OCI-M2 (cell line): ENCODE measurements around the gene FBXW12.

Source experiments
- DNase-seq: peaks from one replicate; lab custom pipeline; 2025; ENCODE audit not compliant: unreplicated experiment; lab: John Stamatoyannopoulos, UW

FBXW12 gene

DNA sequence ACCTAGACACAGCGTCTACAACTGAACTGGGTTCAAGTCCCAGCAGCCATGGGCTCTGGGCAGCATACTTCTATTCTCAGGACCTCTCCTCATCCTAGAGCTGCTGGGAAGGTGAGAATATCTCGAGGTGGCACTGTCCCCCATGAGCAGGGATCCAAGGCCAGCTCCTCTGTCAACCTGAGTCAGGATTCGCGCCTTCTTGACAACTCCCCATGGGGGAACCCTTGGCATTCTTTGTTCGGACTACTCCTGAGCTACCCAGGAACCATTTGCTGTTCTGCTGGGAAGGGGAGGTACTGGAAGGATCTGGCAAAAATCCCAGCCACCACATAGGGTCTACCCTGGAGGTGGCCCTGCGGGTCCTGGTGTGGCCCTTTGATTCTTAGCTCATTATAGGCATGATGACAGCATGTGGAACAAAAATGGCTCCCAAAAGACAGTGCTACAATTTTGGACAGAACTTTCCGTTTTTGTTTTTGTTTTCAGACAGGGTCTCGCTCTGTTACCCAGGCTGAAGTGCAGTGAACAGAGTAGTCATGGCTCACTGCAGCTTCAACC, 35.6 kb downstream of the FBXW12 start:
- DNase-seq, result no peak

DNA sequence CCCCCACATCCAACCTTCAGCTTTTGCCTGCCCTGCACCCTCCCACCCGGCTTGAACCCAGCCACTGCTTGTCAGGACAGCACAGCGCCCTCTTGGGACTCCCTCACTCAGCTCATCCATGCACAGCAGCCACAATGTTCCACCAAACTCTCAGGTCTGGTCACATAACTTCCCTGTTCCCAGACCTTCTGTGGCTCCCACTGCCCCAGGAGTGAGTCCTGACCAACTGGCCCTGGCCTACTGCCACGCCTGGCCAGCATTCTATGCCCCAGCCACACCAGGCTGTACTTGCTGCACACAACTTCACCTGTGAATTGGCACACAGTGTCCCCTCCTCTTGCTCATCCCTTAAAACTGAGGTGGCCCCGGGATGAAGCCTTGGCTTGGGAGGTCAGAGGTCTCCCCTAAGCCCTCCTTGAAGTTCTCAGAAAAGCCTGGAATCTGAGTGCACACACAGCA, 36.8 kb downstream of the FBXW12 start:
- DNase-seq, result no peak

DNA sequence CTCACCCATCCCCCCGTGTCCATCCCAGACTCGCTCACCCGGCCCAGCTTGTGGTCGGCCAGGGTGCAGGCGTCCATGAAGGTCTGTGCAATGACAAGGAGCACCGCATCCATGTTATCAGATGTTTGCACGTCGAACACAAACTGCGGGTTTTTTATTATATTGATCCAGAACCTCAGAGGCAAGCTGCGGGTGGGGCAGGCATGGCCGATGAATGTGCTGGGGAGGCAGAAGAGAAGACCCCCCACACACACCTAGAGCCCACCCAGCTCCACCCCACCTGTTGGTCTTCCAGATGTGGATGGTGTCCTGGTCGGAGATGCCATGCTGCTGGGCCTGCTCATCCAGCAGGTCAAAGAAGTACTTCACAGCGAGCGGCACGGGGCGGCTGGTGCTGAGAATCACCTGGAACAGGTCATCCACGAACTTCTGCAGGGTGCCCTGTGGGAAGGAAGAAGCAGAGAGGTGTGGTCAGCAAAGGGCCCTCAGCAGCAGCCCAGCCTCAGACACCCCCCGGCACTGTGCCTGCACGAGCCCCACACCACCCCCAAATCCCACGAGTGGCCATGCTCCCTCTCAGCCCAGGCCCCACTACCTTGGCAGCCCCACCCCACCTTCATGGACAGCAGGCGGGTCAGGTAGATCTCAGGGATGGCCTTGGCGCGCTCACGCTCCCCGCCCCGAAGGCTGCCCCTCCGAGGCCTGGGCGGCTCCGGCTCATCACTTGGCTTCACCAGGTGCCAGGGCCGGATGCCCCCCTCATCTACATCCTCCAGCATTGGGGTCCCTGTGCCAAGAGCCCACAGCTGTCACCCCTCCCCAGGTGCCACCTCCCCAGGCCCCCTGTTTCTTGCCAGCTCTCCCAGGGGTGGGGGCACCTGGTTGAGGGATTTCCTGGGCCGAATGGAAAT, 37.5 kb downstream of the FBXW12 start:
- DNase-seq, result no peak

DNA sequence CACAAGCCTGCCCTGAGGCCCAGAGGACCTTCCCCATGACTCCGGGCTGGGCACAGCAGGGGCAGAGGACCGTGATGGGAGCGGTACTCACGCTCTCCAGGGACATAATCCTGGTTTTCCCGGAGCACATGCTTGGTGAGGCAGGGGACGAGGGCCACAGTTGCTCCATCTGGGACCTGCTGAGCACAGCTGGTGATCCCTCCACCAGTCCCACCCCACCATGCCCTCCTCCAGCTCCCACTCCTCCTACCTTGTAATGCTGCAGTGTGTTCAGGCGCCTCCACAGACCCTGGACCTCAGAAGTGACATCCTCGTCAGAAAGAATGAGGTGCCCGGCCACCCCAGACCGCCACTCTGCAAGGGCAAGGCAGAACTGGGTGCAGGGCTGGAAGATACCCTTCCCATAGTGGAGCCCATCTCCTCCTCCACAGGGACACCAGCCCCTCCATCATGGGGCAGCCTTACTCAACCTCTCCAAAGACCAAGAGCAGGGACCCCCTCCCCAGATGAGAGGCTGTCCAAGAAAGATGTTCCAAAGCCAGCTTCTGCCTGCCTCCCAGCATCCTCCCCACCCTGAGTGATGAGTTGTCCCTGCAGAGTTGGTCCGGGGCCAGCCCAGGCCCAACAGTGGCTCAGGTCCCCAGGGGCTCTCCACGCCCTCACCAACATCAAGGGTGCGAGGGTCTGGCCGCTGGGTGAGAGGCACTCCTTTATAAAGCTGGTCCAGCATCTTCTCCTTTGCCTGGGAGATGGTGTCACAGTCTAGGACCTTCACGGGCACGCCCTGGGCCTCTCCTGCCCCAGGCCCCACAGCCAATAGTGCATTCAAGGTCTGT, 38.4 kb downstream of the FBXW12 start:
- no peak for DNase-seq

DNA sequence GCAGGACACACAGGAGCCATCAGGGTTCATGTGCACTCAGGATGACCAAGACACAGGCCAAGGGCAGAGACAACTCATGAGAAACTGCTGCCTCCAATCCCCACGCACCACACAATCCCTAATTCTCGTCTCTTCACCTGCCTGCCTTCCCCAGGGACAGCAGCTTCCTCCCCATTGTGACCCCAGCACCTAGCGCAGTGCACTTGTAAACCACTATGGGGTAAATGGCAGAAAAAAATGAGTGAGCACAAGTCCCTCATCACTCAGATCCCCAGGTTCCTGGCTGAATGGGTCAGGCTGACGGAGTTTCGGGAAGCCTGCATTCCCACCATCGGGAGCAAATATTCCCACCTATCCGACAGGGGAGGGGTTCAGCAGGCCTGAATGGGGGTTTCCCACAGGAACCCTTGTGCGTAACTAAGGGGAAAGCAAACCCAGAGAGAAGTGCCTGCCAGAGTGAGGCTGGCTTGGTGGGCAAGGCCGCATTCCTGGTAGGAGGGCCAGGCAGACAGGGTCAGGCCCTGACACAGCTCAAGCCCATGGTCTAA, 39.1 kb downstream of the FBXW12 start:
- DNase-seq, result no peak

DNA sequence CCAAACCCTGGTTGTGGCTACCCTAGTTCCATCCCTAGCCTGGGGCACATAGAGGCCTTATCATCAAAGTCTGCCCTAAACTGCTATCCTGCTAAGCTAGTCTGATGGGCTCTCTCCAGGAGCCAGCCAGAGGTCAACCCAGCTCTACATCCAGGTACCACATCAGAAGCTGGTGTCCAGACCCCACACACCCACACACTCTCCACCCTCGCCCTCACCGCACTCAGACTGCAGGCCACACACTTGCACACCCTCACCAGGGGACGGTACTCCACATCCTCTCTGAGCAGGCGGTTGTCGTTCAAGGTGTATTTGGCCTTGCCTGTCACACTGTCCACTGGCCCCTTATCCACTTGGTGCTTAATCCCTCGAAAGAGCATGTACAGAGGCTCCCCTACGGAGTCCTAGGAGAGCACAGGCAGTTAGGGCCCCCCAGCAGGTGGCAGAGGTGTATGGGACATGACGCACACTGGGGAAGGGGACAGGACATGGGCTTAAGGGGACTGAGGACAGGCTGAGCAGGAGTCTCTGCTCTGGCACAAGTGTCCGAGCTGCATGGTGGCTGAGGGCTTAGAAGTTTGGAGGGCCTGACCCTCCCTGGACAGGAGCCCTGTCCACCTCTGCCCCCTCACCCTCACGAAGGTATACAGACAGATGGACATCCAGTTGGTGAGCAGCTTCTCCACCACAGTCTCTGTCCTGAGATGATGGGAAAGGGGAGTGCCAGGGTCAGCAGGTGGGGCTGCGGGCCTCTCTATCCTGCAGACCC, 39.8 kb downstream of the FBXW12 start:
- no peak for DNase-seq

DNA sequence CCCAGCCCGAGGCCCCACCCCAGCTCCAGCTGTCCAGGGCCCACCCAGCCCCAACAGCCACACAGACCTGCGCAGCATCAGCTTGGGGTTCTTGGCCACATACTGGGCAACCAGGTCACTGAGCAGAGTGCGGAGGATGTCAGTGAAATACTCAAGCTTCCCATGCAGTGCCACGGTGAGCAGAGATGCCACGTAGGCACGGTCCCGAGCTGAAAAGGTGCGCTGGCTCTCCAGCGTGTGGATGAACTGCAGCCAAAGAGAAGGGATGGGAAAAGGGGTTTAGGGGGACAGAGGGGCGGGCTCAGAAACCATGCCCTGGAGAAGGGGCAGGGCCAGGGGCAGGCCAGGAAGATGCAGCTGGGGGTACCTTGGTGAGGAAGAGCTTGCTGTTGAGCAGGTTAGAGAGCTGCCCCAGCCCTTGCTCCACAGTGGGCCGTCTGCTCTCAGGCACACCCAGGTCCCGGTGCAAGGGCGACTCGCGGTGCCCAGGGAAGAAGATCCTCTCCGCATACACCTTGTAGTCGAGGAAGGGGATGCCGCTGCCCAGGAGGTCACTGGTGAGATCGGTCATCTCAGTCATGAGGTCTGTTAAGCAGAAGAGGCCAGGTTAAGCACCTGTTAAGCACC, 40.5 kb downstream of the FBXW12 start:
- DNase-seq, result no peak

DNA sequence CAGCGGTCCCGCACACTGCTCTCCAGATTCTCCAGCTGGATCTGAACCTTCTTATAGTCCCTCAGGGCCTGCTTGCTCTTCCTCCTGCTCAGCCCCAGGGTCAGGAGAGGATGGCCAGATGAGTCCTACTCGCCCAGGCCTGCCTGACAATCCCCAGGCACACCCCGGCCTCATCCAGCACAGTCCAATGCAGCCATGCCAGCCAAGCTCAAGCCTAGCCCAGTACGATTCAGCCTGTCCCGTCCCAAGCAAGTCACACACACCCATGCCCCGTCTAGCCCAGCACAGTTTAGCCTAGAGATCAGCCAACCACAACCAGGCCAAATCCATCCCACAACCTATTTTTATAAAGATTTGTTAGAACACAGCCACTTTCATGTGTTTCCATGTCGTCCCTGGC, 41.1 kb downstream of the FBXW12 start:
- DNase-seq, result no peak

DNA sequence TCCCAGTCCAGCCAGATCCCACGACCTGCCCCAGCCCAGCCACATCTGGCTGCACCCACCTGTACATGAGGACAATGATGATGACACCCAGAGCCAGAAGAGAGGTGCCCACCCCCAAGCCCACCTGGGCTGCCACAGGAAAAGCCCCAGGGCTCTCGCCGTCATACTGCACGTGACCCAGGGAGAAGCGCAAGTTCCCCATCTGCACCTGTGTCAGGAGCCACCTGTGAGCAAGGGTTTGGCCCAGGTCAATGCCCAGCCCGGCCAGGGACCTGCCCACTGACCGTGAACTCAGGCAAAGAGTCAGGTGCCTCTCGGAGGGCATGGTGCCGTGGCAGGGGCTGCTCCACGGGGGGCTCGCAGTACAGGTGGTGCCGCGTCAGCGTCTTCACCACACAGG, 41.6 kb downstream of the FBXW12 start:
- no peak for DNase-seq

DNA sequence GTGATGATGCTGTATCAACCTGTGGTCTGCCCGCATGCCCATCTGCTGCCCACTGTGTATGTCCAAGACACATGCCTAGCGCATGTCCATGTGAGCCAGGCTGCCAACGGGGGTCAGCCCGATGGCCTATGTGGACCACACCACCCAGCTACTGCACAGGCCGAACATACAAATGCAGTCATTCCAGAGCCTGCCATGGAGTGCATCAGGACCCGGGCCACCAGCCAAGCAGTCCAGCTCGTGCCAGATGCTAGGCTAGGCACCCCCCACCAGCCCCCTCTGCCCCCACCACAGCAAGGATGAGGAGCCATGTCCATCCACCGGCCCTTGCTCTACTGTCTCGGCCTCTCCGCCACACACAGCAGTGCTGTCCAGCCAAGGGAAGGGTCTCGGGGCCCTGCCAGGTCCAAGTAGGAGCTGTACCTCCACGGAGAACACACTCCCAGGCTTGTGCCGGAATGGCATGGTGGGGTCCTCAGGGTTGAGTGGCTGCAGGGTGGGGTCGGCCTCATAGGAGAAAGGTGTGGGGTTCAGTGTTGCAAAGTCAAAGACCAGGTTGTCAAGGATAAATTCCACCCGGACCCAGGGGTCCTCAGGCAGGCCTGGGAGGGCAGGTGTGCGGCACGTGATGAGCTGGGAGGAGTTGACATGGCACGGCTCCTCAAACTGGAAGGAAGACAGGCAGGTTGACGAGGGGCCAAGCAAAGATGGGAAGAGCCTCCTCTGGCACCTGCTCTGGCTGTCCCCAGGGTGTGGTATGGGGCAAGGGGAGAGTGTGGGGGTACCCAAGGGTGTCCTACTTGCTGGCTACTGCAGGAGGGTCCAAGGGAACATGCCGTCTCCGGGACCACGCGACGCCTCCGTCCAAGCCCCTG, 42.6 kb downstream of the FBXW12 start:
- DNase-seq, result no peak

DNA sequence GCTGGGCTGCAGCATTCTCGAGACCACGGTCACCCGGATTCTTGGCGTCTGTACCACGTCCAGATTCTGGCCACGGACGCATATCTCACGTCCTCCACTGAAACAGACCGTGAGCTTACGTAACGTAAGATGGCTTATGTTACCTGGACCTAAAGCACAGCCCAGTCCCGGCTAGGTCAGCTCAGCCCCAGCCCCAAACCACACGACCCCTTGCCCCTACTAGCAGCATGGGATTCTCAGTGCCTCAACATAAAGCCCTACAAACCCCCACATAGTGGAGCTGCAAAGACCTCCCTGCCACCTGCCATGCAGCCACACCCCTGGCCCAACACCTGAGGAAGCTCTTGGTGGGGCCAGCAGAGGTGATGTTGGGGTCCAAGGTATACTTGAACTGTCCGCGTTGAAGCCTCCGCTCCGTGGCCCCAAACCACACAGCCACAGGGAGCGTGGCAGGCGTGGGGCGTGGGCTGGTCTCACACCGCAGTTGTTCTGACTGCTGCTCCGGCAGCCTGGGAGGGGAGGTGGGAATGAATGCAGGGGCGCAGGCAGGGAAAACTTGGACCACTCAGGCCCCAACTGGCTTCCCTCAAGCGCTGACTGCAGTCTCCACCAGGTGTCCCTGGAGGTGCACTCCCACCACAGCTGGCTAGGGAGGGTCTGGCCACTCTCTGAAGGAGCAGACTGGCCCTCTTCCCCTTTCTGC, 43.4 kb downstream of the FBXW12 start:
- no peak for DNase-seq

DNA sequence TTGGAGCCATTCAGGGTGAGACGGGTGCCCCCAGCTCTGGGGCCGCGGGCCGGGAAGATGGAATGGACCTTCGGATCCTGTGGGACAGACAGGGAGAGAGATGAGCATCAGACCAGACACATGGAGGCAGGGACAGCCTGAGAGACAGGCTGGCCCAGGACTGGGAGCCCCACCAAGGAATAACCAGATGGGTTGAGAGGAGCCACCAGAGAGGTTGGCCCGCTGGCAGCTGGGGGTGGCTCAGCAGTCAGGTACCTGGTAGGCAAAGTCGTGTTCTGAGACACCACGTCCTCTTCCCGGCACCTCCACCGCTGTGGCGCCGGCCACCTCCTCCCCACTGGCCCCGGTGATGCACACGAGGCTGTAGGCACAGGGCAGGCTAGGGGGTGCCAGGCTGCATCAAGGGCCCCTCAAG, 44.1 kb downstream of the FBXW12 start:
- DNase-seq, result no peak

DNA sequence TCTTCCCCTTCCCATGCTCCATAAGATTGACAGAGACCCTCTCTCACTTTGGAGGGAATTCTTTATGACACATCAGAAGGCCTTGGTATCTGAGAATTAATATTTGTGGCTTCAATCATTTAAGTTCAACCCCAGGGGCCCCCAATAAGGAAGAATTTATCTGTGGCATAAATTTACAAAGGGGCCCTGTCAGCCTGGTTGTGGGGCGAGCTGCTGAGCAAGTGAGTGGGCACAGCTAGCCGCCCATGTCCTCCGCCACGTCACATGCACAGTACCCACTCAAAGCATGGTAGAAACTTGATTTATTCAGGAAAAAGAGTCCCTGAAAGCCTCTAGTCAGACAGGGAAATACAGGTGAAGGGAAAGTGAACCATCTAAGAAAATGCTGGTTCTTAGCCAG, 44.5 kb downstream of the FBXW12 start:
- no peak for DNase-seq

DNA sequence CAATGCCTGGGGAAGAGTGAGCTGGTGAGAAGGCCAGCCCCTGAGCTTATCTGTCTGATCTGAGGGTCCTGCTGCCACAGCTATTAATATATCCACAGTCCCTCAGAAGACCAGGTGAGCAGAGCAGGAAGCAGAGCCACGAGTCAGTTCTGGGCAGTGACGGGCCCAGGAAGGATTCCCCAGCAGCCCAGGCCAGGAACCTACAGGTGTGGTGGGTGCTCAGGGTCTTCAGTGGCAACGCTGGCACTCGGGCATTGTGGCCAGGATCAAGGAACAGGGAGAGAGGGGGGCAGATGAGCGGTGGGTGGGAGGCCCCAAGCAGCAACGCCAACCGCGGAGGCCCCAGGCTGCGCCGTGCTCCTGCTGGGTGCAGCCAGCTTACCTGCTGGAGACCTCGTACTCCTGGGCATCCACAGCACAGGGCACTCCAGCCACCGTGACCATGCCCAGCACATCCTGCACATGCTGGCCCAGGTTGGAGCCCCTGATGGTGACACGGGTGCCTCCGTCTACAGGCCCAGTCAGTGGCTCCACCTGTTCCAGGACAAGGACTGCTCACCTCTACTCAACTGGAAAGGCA, 45.6 kb downstream of the FBXW12 start:
- DNase-seq, result no peak

DNA sequence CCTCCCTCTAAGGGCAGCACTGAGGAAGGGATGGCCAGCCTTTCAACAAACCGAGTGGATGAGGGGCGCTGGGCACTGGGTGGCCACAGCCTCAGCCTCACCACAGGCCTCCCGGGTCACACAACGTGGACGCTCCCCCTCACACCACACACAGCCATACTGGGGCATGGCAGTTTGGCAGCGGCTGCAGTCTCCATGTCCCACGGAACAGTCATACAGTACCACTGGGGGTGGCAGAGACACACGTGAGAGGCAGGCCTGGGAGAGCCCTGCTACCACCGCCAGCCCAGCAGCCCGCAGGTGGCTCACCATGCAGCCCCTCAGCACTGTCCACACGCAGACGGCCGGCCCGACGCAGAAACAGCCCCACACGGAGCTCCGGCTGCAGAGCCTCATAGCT, 46.1 kb downstream of the FBXW12 start:
- DNase-seq, result no peak

DNA sequence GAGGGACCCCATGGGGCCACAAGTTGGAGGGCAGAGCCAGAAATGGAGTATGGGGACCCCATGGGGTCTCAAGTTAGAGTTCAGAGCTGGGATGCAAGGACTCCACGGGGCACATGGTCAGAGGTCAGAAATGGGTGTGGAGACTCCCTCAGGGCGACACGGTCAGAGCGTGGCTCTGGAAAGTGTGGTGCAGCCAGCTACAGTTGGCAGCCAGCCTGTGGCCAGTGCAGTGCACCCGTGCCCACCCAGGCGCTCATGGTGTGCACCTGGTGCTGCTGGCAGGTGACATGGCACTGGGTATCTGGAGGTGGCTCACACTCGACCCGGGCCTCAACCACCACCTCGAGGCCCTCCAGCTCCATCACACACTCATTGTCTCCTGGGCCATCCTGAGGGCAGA, 46.6 kb downstream of the FBXW12 start:
- DNase-seq, result no peak

DNA sequence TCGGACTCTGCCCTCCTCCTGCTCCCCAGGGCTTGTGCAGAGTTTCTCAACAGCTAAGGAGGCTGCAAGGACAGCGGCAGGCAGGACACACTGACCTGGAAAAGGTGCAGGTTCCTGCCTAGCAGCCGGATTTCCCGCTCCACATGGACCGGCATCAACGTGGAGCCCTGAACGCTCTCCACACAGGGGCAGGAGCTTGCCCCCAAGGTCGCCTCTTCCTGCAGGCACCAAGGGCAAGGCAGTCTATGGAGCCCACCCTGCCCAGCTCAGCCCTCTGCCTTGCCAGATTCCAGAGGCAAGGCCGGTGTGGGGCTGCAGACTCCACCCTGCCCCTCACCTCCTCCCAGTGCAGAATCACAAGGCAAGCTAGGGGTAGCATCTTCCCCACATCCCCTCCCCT, 47.1 kb downstream of the FBXW12 start:
- DNase-seq, result no peak

DNA sequence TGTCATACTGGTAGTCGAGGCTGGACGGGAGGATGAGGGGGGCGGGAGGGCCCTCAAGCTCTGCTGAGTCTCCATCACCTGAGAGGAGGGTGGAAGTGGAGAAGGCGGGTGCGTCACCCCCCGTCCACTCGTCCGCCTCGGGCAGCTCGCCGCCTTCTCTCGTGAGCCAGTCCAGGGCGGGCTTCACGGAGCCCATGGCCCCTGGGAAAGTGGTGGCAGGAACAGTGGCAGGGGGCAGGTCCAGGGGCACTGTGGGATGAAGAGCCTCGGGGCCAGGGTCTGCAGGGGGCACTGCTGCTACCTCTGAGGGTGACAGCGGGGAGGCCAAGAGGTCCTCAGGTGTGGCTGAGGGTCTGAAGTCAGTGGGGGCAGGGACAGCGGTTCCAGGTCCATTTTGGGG, 47.6 kb downstream of the FBXW12 start:
- DNase-seq, result no peak
